ENCODE data around the gene EIF3D. TPM values are rescaled to one million over a fixed set of nuclear protein-coding genes. Genes with fewer than 3 reads are reported as not detected.
"Not testable (repeated sequence)": the region's sequence is repeated elsewhere in the genome, so short reads cannot be mapped to it uniquely, and the experiment has no call there.

The EIF3D gene
- total RNA-seq, 1 experiment from 2014 or later = 237 TPM

GRCh38 chr22:36520423-36520822 is 8.5 kb downstream of the EIF3D start (continued):
- TF ChIP-seq STAT6 (CRISPR knock-in tag; conservative IDR thresholded peaks at IDR 0.05; ENCODE audit: low read depth) = no peak
- no peak for TF ChIP-seq ZSCAN18 (CRISPR knock-in tag; IDR thresholded peaks at IDR 0.05)
- no peak for TF ChIP-seq SP1 (CRISPR knock-in tag; conservative IDR thresholded peaks at IDR 0.05)
- no peak for TF ChIP-seq HMGA2 (CRISPR knock-in tag; IDR thresholded peaks at IDR 0.05)
- TF ChIP-seq MLX (CRISPR knock-in tag; IDR thresholded peaks at IDR 0.05) = no peak
- no peak for TF ChIP-seq E2F1 (CRISPR knock-in tag; IDR thresholded peaks at IDR 0.05)
- TF ChIP-seq ZNF317 (CRISPR knock-in tag; IDR thresholded peaks at IDR 0.05; ENCODE audit: borderline replicate concordance, low read depth) = no peak
- TF ChIP-seq ZNF512 (CRISPR knock-in tag; IDR thresholded peaks at IDR 0.05; ENCODE audit: borderline replicate concordance) = no peak
- TF ChIP-seq ATF2 (CRISPR knock-in tag; IDR thresholded peaks at IDR 0.05; ENCODE audit: borderline replicate concordance, low read depth) = no peak

- peaks cover 98% of the 10 kb centered on the region for H3K36me3 Mint-ChIP-seq
- POLR2A ChIA-PET; H3K27ac Mint-ChIP-seq; ATAC-seq; H3K9me3 Mint-ChIP-seq; H3K27me3 Mint-ChIP-seq (ENCODE audit: low read depth); CTCF ChIA-PET; H3K4me1 Mint-ChIP-seq; DNase-seq (ENCODE audit: low spot score); H3K4me3 Mint-ChIP-seq: not testable (repeated sequence)
These were observed 9.1 kb downstream of the EIF3D start for GRCh38 chr22:36519906-36520305.

GRCh38 chr22:36514766-36515165 is 14.2 kb downstream of the EIF3D start:
- DNase-seq (ENCODE audit: low spot score) = no peak
- ATAC-seq = no peak
- POLR2A ChIA-PET = no interaction called here
- CTCF ChIA-PET = no interaction called here
- H3K27me3 Mint-ChIP-seq (ENCODE audit: low read depth) = no peaks in the 10 kb centered on the region
- no peaks in the 10 kb centered on the region for H3K9me3 Mint-ChIP-seq
- no peak overlapping the region for H3K27ac Mint-ChIP-seq
- H3K4me3 Mint-ChIP-seq = no peak overlapping the region
- H3K4me1 Mint-ChIP-seq = no peaks in the 10 kb centered on the region
- peaks cover 93% of the 10 kb centered on the region for H3K36me3 Mint-ChIP-seq
- TF ChIP-seq NR2C2 (CRISPR knock-in tag; IDR thresholded peaks at IDR 0.05) = no peak
- TF ChIP-seq TCF7 (CRISPR knock-in tag; IDR thresholded peaks at IDR 0.05; ENCODE audit: low read depth) = no peak
- no peak for TF ChIP-seq ZBTB43 (CRISPR knock-in tag; IDR thresholded peaks at IDR 0.05)
- TF ChIP-seq SP1 (CRISPR knock-in tag; conservative IDR thresholded peaks at IDR 0.05) = no peak
- TF ChIP-seq ZNF281 (CRISPR knock-in tag; IDR thresholded peaks at IDR 0.05) = no peak
- no peak for TF ChIP-seq USF2 (CRISPR knock-in tag; IDR thresholded peaks at IDR 0.05)
- TF ChIP-seq ZNF121 (CRISPR knock-in tag; IDR thresholded peaks at IDR 0.05) = no peak
- no peak for TF ChIP-seq GRHL2 (CRISPR knock-in tag; IDR thresholded peaks at IDR 0.05; ENCODE audit: insufficient replicate concordance, severe bottlenecking)
- TF ChIP-seq ZNF219 (CRISPR knock-in tag; IDR thresholded peaks at IDR 0.05; ENCODE audit: borderline replicate concordance) = no peak
- TF ChIP-seq OVOL2 (CRISPR knock-in tag; IDR thresholded peaks at IDR 0.05; ENCODE audit: borderline replicate concordance) = no peak

All from WTC11 (cell line).